GM18951 (cell line): Measurements from ENCODE around the gene LPIN3.
"Not testable (repeated sequence)": the region's sequence is repeated elsewhere in the genome, so short reads cannot be mapped to it uniquely, and the experiment has no call there.

Experiments
- POLR2A ChIP-seq: IDR thresholded peaks from 4 replicates; pipeline ENCODE4 v1.6.1; 2011; ENCODE audit warnings: mild to moderate bottlenecking; ENCODE audit not compliant: insufficient read length, insufficient read depth; ENCODE audit errors: extremely low read depth
- in situ Hi-C: fragments of 300-500 bp; cut with MboI; formaldehyde crosslinking; loops from one replicate; pipeline ENCODE4 v1.12.0; 2022; ENCODE audit warnings: low sequenced_read_pairs, mixed read lengths, inconsistent platforms; ENCODE audit not compliant: unreplicated experiment

LPIN3 gene

GRCh38 chr20:41340327-41341055 is at the start of gene LPIN3:
LPIN3 (plus strand) TSS chr20:41340821; CDS start chr20:41345804, 4,983 bp downstream.
- in situ Hi-C loops, result no loop called here

DNA sequence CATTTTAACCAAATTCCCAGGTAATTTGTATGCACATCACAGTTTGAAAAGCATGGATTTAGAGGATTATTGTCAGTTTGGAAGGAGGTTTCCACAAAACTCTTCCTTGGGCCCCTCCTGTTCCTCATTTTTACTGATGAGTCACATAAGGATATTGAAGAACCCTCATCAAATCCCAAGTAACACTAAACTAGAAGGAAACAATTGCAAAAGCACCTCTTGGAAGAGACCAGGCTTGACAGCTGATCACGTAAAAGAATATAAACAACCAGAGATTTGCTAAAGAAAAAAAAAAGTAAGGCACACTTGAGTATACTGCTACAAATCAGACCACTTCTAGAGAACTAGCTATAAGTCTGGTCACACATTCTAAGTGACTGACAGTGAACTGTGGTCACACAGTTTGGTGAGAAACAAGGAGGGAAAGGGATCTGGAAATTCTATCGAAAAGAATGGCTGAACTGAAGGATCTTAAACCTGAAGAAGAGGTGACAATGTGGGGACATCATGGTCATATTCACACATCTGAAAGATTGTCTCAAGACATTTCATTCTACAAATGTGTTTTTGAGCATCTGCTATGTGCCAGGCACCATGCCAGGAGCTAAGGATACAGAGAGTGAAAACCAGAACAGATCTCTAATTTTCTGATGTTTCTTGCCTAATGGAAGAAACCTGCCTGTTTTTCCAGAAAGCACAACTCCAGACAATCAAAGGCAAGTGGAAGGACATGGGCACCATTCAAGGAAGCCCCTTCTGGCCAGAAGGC is 47.2 kb upstream of the LPIN3 start:
- in situ Hi-C loops, result no loop called here
- no peak for TF ChIP-seq POLR2A

More at GRCh38 chr20:41340327-41341055, at the start of gene LPIN3:
- TF ChIP-seq POLR2A, result no peak

DNA sequence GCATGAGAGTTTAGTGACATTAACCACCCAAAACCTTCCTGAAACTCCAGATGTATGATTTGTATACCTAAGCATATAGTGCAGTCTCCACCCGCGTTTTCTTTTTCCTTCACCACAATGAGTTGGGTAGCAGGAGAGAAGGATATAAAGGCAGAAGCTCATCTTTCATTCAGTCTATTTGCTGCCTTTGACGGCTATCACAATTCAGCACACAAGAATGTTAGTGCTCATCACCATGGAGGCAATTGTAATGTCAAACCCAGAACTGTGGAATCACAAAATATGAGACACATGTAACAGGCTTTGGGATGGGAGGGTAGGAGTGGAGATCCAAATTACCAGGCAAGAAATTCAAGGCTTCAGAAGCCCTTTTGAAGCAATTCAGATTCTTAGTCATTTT is 40.7 kb upstream of the LPIN3 start:
- in situ Hi-C loops, result no loop called here
- TF ChIP-seq POLR2A, result no peak

GRCh38 chr20:41300383-41300782 is 40.2 kb upstream of the LPIN3 start:
- in situ Hi-C loops, result no loop called here
- no peak for TF ChIP-seq POLR2A

- in situ Hi-C loops, result no loop called here
- no peak for TF ChIP-seq POLR2A
Observed at GRCh38 chr20:41300886-41301285, 39.7 kb upstream of the LPIN3 start.

DNA sequence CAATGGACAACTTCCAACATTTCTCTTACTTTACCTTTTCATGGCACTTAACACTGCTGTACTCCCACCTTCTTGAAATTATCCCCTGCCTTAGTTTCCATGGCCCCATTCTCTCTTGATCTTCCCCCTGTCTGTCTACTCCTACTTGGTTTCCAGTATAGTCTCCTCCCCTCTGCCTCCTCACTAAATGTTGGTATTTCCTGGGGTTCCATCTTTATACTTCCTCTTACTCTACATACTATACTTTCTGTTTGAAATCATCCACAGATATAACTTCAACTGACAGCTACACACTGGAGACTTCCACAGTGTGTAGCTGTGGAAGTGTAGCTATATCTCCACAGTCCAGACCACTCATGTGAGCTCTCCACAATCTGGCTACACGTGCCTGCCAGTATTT is 36.6 kb upstream of the LPIN3 start:
- in situ Hi-C loops, result no loop called here
- TF ChIP-seq POLR2A, result no peak

DNA sequence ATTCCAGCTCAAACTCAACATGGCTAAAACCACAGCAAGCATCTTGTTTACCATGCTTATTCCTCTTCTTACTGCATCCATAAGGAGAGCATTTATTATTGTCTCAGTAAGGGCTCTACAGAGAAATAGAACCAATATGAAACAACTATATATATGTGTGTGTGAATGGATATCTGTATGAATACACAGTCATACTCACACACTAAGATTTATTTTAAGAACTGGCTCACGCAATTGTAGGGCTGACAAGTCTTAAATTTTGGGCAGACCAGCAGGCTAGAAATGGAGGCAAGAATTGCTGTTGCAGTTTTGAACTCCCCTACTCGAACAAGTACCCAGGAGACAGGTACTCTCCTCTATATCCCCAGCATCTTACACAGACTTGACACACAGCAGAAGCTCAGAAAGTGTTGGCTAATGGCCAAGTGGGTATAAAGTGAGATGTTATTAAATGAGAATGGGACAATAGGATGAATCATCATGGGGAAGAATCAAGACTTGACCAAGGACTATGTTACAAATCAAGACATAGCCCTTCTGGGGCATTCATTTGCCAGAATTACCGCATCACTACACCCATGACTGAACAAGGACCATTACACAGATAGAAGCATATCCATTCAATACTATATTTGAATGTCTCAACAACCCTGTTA is 36.1 kb upstream of the LPIN3 start:
- in situ Hi-C loops, result no loop called here
- no peak for TF ChIP-seq POLR2A

GRCh38 chr20:41306061-41306727 is 34.4 kb upstream of the LPIN3 start:
- in situ Hi-C loops, result no loop called here
- TF ChIP-seq POLR2A, result no peak

GRCh38 chr20:41307021-41307420 is 33.6 kb upstream of the LPIN3 start:
- in situ Hi-C loops, result no loop called here
- TF ChIP-seq POLR2A, result no peak

DNA sequence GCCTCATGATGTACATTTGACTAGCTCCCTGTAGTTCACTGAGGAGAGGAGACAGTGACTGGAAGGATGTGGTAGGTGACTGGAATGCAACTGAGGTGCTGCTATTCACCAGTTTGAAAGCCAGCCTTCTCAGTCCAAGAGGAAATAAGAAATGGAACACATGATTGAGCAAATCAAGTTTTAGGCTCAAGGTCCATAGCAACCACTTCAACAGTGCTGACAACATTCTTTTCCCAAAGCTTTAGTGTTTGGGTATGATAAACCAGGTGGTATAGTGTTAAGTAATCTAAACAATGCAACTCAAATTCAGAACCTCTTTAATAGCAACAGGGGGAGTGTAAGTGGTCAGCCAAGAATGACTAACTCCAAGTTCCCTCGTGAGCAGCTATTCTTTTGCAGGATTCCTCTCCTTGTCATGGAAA is 32.3 kb upstream of the LPIN3 start:
- no peak for TF ChIP-seq POLR2A
- in situ Hi-C loops, result no loop called here

GRCh38 chr20:41308726-41309413 is 31.8 kb upstream of the LPIN3 start:
- in situ Hi-C loops, result no loop called here
- TF ChIP-seq POLR2A, result no peak

DNA sequence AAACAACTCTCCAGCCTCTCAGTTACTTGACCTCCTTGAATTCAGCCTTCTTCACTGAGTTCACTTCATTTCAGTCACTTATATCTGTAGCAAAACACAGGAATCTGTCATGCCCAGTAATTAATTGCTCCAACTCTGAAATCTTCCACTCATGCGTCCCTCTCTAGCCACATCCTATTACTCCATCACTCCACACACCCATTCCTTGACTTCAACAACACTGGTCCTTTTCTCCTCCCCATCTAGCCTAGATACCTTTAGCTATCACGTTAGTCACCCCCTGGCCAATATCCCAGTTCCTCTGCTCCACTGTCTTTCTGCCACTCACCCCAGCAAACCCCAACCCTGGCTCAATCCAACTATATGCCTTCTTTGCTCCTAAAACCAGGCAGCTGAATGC is 30.8 kb upstream of the LPIN3 start:
- in situ Hi-C loops, result no loop called here
- TF ChIP-seq POLR2A, result no peak

DNA sequence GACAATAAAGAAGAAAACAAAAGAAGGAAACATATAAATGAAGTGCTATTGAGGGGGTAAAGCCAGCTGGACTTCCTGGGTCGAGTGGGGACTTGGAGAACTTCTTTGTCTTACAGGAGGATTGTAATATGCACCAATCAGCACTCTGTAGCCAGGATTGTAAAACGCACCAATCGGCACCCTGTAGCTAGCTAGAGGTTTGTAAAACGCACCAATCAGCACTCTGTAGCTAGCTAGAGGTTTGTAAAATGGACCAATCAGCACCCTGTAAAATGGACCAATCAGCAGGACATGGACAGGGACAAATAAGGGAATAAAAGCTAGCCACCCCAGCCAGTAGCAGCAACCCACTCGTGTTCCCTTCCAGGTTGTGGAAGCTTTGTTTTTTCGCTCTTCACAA is 28.6 kb upstream of the LPIN3 start:
- in situ Hi-C loops, result not testable (repeated sequence)
